DMS 273 treated with DMSO at 0.1 percent for 48 hours (cell line): ENCODE data around the gene TNFRSF12A.

Experiments used
- DNase-seq: peaks from one replicate; lab custom pipeline; 2025; lab: John Stamatoyannopoulos, UW

The TNFRSF12A gene

GRCh38 chr16:3012828-3013420, 7.2 kb upstream of the TNFRSF12A start, which contains the start of gene CLDN9:
Gene CLDN9, plus strand, starts transcription at chr16:3012923. Its CDS starts 440 bp downstream, at chr16:3013363.
- DNase-seq: no peak

- no peak for DNase-seq
Observed at GRCh38 chr16:3013491-3013951, 6.6 kb upstream of the TNFRSF12A start.

- no peak for DNase-seq
Observed at GRCh38 chr16:3013998-3014690, 6.0 kb upstream of the TNFRSF12A start.

- DNase-seq: no peak
Observed at GRCh38 chr16:3014971-3015370, 5.2 kb upstream of the TNFRSF12A start.

- no peak for DNase-seq
Observed at GRCh38 chr16:3015865-3016521, 4.2 kb upstream of the TNFRSF12A start.

GRCh38 chr16:3017344-3017743, 2.8 kb upstream of the TNFRSF12A start:
- DNase-seq: no peak

- DNase-seq: no peak
Observed at GRCh38 chr16:3017794-3018506, 2.2 kb upstream of the TNFRSF12A start, which contains the start of gene CLDN6. Gene CLDN6, minus strand, starts transcription at chr16:3018183. Its CDS starts 2,162 bp downstream, at chr16:3016021.

- DNase-seq: no peak
Observed at GRCh38 chr16:3019594-3020246, 448 bp upstream of the TNFRSF12A start.

GRCh38 chr16:3020604-3021448, 658 bp downstream of the TNFRSF12A start:
- no peak for DNase-seq

- peak; percentile 58 for DNase-seq
Observed at GRCh38 chr16:3021449-3022207, 1.5 kb downstream of the TNFRSF12A start.

GRCh38 chr16:3022208-3022683, 2.1 kb downstream of the TNFRSF12A start:
- DNase-seq: peak; percentile 31

- no peak for DNase-seq
Observed at GRCh38 chr16:3022684-3023414, 2.7 kb downstream of the TNFRSF12A start.

- no peak for DNase-seq
Observed at GRCh38 chr16:3023415-3023668, 3.2 kb downstream of the TNFRSF12A start.

GRCh38 chr16:3023669-3024478, 3.7 kb downstream of the TNFRSF12A start, which contains the start of the genes HCFC1R1 and THOC6:
Gene HCFC1R1, minus strand, starts transcription at chr16:3023942. Its CDS starts 1 bp downstream, at chr16:3023941.
Gene THOC6, plus strand, starts transcription at chr16:3024035. Its CDS starts 292 bp downstream, at chr16:3024327.
- peak; percentile 95 for DNase-seq

GRCh38 chr16:3025032-3026002, 5.1 kb downstream of the TNFRSF12A start:
- DNase-seq: no peak

- no peak for DNase-seq
Observed at GRCh38 chr16:3026003-3026378, 5.8 kb downstream of the TNFRSF12A start.
